Mesendoderm (in vitro differentiated cells): ENCODE measurements around the gene FOXJ3.
A peak's percentile ranks its signal among the peaks of the same experiment; 100 is the strongest.

Source experiments
- DNase-seq: peaks from one replicate; pipeline ENCODE4 v3.0.0; 2013
- H2AK5ac ChIP-seq: 2 replicates; pipeline ENCODE4 v1.6.1; 2013; ENCODE audit warnings: low read length, inconsistent platforms
- H2BK120ac ChIP-seq: 2 replicates; pipeline ENCODE4 v1.6.1; 2013; ENCODE audit warnings: low read depth, mild to moderate bottlenecking, low read length, moderate library complexity, mixed read lengths
- H2BK15ac ChIP-seq: replicated peaks from 2 replicates; pipeline ENCODE4 v1.6.1; 2013; ENCODE audit warnings: low read depth, mild to moderate bottlenecking, moderate library complexity
- H2BK5ac ChIP-seq: 2 replicates; pipeline ENCODE4 v1.6.1; 2013; ENCODE audit warnings: low read length, inconsistent platforms
- H3K18ac ChIP-seq: 2 replicates; pipeline ENCODE4 v1.6.1; 2013; ENCODE audit warnings: mild to moderate bottlenecking, low read length, mixed read lengths
- H3K23ac ChIP-seq: one replicate; pipeline ENCODE4 v1.6.1; 2013; ENCODE audit warnings: low read length
- H3K27ac ChIP-seq: 2 replicates; pipeline ENCODE4 v1.5.1; 2013; ENCODE audit warnings: low read depth, mild to moderate bottlenecking, inconsistent platforms, low read length, moderate library complexity
- H3K27me3 ChIP-seq: 2 replicates; pipeline ENCODE4 v1.6.1; 2013; ENCODE audit warnings: low read length, control low read depth, mild to moderate bottlenecking, inconsistent platforms; ENCODE audit not compliant: insufficient read depth, poor library complexity
- H3K36me3 ChIP-seq: 2 replicates; pipeline ENCODE4 v1.6.1; 2013; ENCODE audit warnings: low read length, inconsistent platforms; ENCODE audit not compliant: control insufficient read depth, insufficient read depth
- H3K4ac ChIP-seq: one replicate; pipeline ENCODE4 v1.6.1; 2013; ENCODE audit warnings: low read depth, mild to moderate bottlenecking, low read length, moderate library complexity
- H3K4me1 ChIP-seq: 2 replicates; pipeline ENCODE4 v1.6.1; 2013; ENCODE audit warnings: low read depth, low read length, inconsistent platforms; ENCODE audit not compliant: control insufficient read depth
- H3K4me2 ChIP-seq: 2 replicates; pipeline ENCODE4 v1.6.1; 2013; ENCODE audit warnings: low read length
- H3K4me3 ChIP-seq: 2 replicates; pipeline ENCODE4 v1.5.1; 2013; ENCODE audit warnings: mild to moderate bottlenecking, low read length
- H3K56ac ChIP-seq: one replicate; pipeline ENCODE4 v1.6.1; 2013; ENCODE audit warnings: low read length
- H3K79me1 ChIP-seq: 2 replicates; pipeline ENCODE4 v1.6.1; 2013; ENCODE audit warnings: low read length, inconsistent platforms
- H3K79me2 ChIP-seq: 2 replicates; pipeline ENCODE4 v1.6.1; 2013; ENCODE audit warnings: mild to moderate bottlenecking, low read length; ENCODE audit not compliant: control insufficient read depth, insufficient read depth
- H3K9ac ChIP-seq: 2 replicates; pipeline ENCODE4 v1.6.1; 2013; ENCODE audit warnings: low read length, inconsistent platforms
- H4K5ac ChIP-seq: one replicate; pipeline ENCODE4 v1.6.1; 2013; ENCODE audit warnings: low read length
- H4K8ac ChIP-seq: one replicate; pipeline ENCODE4 v1.6.1; 2013; ENCODE audit warnings: low read depth, mild to moderate bottlenecking, control low read depth, low read length, moderate library complexity
- WGBS: extraction: QIAGEN DNeasy Blood & Tissue Kit; methylation state at CpG from one replicate; pipeline ENCODE4 v1.1.7; 2013; ENCODE audit warnings: low lambda C conversion rate, missing lambda C conversion rate; ENCODE audit not compliant: insufficient coverage; ENCODE audit errors: extremely low coverage; 5-methylcytosine and 5-hydroxymethylcytosine counted together

Gene FOXJ3

GRCh38 chr1:42158189-42158588 is 176.8 kb downstream of the FOXJ3 start:
- no peak for DNase-seq
- no peak overlapping the region for H3K4ac ChIP-seq
- no peak overlapping the region for H3K23ac ChIP-seq
- no peak overlapping the region for H2AK5ac ChIP-seq
- no peak overlapping the region for H2BK120ac ChIP-seq
- H4K8ac ChIP-seq, result no peak overlapping the region
- H3K4me1 ChIP-seq, result no peaks in the 10 kb centered on the region
- no peak overlapping the region for H3K9ac ChIP-seq
- no peak overlapping the region for H3K4me2 ChIP-seq
- no peaks in the 10 kb centered on the region for H3K79me1 ChIP-seq
- H3K4me3 ChIP-seq, result no peak overlapping the region
- no peak overlapping the region for H3K18ac ChIP-seq
- H3K36me3 ChIP-seq, result no peaks in the 10 kb centered on the region
- H3K79me2 ChIP-seq, result no peaks in the 10 kb centered on the region
- no peak overlapping the region for H2BK15ac ChIP-seq
- no peak overlapping the region for H4K5ac ChIP-seq
- no peak overlapping the region for H2BK5ac ChIP-seq
- no peak overlapping the region for H3K27ac ChIP-seq
- no peak overlapping the region for H3K56ac ChIP-seq
- H3K27me3 ChIP-seq, result no peaks in the 10 kb centered on the region
- WGBS, result no CpG with 5 or more reads among the region's 2 CpGs

- no peak overlapping the region for H3K9ac ChIP-seq
- H3K4me3 ChIP-seq, result no peak overlapping the region
- H3K18ac ChIP-seq, result no peak overlapping the region
- H4K5ac ChIP-seq, result no peak overlapping the region
- peak; percentile 44 for DNase-seq
- H3K4ac ChIP-seq, result no peak overlapping the region
- no peak overlapping the region for H3K56ac ChIP-seq
- no peak overlapping the region for H2BK5ac ChIP-seq
- H3K79me1 ChIP-seq, result no peaks in the 10 kb centered on the region
- H2BK120ac ChIP-seq, result no peak overlapping the region
- no peak overlapping the region for H3K27ac ChIP-seq
- no peak overlapping the region for H3K23ac ChIP-seq
- no CpG with 5 or more reads among the region's 7 CpGs for WGBS
- H2BK15ac ChIP-seq, result no peak overlapping the region
- H3K36me3 ChIP-seq, result no peaks in the 10 kb centered on the region
- H3K27me3 ChIP-seq, result no peaks in the 10 kb centered on the region
- H3K79me2 ChIP-seq, result no peaks in the 10 kb centered on the region
- no peak overlapping the region for H4K8ac ChIP-seq
- no peak overlapping the region for H3K4me2 ChIP-seq
- H3K4me1 ChIP-seq, result no peaks in the 10 kb centered on the region
- H2AK5ac ChIP-seq, result no peak overlapping the region
Measured at GRCh38 chr1:42157667-42158066, 177.4 kb downstream of the FOXJ3 start.

- Histone ChIP-seq H2AK5ac (no peak overlapping the region), H4K8ac (no peak overlapping the region), H2BK15ac (no peak overlapping the region), H3K23ac (no peak overlapping the region), H3K4me1 (no peaks in the 10 kb centered on the region), H2BK120ac (no peak overlapping the region), H3K79me1 (no peaks in the 10 kb centered on the region), H4K5ac (no peak overlapping the region), H3K56ac (no peak overlapping the region), H3K18ac (no peak overlapping the region), H3K9ac (no peak overlapping the region), H3K27ac (no peak overlapping the region), H3K79me2 (no peaks in the 10 kb centered on the region), H2BK5ac (no peak overlapping the region), H3K4me3 (no peak overlapping the region), H3K4me2 (no peak overlapping the region), H3K27me3 (peaks cover 2% of the 10 kb centered on the region), H3K36me3 (no peaks in the 10 kb centered on the region), H3K4ac (no peak overlapping the region)
- WGBS, result no CpG with 5 or more reads among the region's 12 CpGs
- DNase-seq, result no peak
Measured at GRCh38 chr1:42155362-42155761, 179.7 kb downstream of the FOXJ3 start.

- no peak overlapping the region for H3K9ac ChIP-seq
- no peak overlapping the region for H3K56ac ChIP-seq
- DNase-seq, result no peak
- H3K4me2 ChIP-seq, result no peak overlapping the region
- no peak overlapping the region for H4K5ac ChIP-seq
- H2BK120ac ChIP-seq, result no peak overlapping the region
- peaks cover 2% of the 10 kb centered on the region for H3K27me3 ChIP-seq
- WGBS, result no CpG with 5 or more reads among the region's 13 CpGs
- no peaks in the 10 kb centered on the region for H3K36me3 ChIP-seq
- no peak overlapping the region for H3K18ac ChIP-seq
- no peak overlapping the region for H3K4me3 ChIP-seq
- no peaks in the 10 kb centered on the region for H3K79me1 ChIP-seq
- H4K8ac ChIP-seq, result no peak overlapping the region
- H3K27ac ChIP-seq, result no peak overlapping the region
- no peak overlapping the region for H3K4ac ChIP-seq
- H3K4me1 ChIP-seq, result no peaks in the 10 kb centered on the region
- H3K23ac ChIP-seq, result no peak overlapping the region
- no peaks in the 10 kb centered on the region for H3K79me2 ChIP-seq
- H2BK5ac ChIP-seq, result no peak overlapping the region
- H2BK15ac ChIP-seq, result no peak overlapping the region
- no peak overlapping the region for H2AK5ac ChIP-seq
Measured at GRCh38 chr1:42154685-42155084, 180.3 kb downstream of the FOXJ3 start.

GRCh38 chr1:42153624-42154023 is 181.4 kb downstream of the FOXJ3 start:
- WGBS, result no CpG with 5 or more reads among the region's 6 CpGs
- no peak overlapping the region for H4K8ac ChIP-seq
- H3K18ac ChIP-seq, result no peak overlapping the region
- H3K4me3 ChIP-seq, result no peak overlapping the region
- H3K23ac ChIP-seq, result no peak overlapping the region
- H2AK5ac ChIP-seq, result no peak overlapping the region
- no peak overlapping the region for H3K56ac ChIP-seq
- H3K4me2 ChIP-seq, result no peak overlapping the region
- no peak overlapping the region for H2BK120ac ChIP-seq
- H3K36me3 ChIP-seq, result no peaks in the 10 kb centered on the region
- no peaks in the 10 kb centered on the region for H3K79me1 ChIP-seq
- no peak overlapping the region for H2BK15ac ChIP-seq
- H3K4me1 ChIP-seq, result no peaks in the 10 kb centered on the region
- no peak overlapping the region for H3K27ac ChIP-seq
- H3K4ac ChIP-seq, result no peak overlapping the region
- H3K9ac ChIP-seq, result no peak overlapping the region
- no peak for DNase-seq
- no peaks in the 10 kb centered on the region for H3K79me2 ChIP-seq
- H3K27me3 ChIP-seq, result peaks cover 2% of the 10 kb centered on the region
- H2BK5ac ChIP-seq, result no peak overlapping the region
- H4K5ac ChIP-seq, result no peak overlapping the region

GRCh38 chr1:42152907-42153600 is 182.0 kb downstream of the FOXJ3 start, which contains the start of gene GUCA2B:
Gene GUCA2B, plus strand, starts transcription at chr1:42153410. Its CDS starts 41 bp downstream, at chr1:42153451.
- H3K36me3 ChIP-seq, result no peaks in the 10 kb centered on the region
- H4K5ac ChIP-seq, result no peak within 1 kb of the TSS
- H2BK5ac ChIP-seq, result no peak within 1 kb of the TSS
- H3K79me1 ChIP-seq, result no peaks in the 10 kb centered on the region
- H3K79me2 ChIP-seq, result no peaks in the 10 kb centered on the region
- H3K23ac ChIP-seq, result no peak within 1 kb of the TSS
- H3K27ac ChIP-seq, result no peak within 1 kb of the TSS
- no peak within 1 kb of the TSS for H3K56ac ChIP-seq
- no peaks in the 10 kb centered on the region for H3K4me1 ChIP-seq
- no peak within 1 kb of the TSS for H3K4ac ChIP-seq
- H3K18ac ChIP-seq, result no peak within 1 kb of the TSS
- DNase-seq, result no peak
- no peak within 1 kb of the TSS for H3K4me3 ChIP-seq
- H3K9ac ChIP-seq, result no peak within 1 kb of the TSS
- no peak within 1 kb of the TSS for H2AK5ac ChIP-seq
- no peak within 1 kb of the TSS for H2BK120ac ChIP-seq
- H4K8ac ChIP-seq, result no peak within 1 kb of the TSS
- no CpG with 5 or more reads among the region's 12 CpGs for WGBS
- peaks cover 2% of the 10 kb centered on the region for H3K27me3 ChIP-seq
- H2BK15ac ChIP-seq, result no peak within 1 kb of the TSS
- no peak within 1 kb of the TSS for H3K4me2 ChIP-seq
